Raji (cell line): Measurements from ENCODE around the gene MRLN.

Experiments used
- POLR2A ChIP-seq: IDR thresholded peaks from 2 replicates; pipeline ENCODE4 v1.6.1; 2011; ENCODE audit warnings: low read depth, low read length, control low read depth; ENCODE audit not compliant: insufficient read depth

MRLN gene

GRCh38 chr10:59708816-59709394 is 44.4 kb downstream of the MRLN start:
- TF ChIP-seq POLR2A = no peak

- TF ChIP-seq POLR2A = no peak
Observed at GRCh38 chr10:59706851-59707797, 46.1 kb downstream of the MRLN start.

GRCh38 chr10:59705931-59706330 is 47.3 kb downstream of the MRLN start:
- TF ChIP-seq POLR2A = no peak

- no peak for TF ChIP-seq POLR2A
Observed at GRCh38 chr10:59704630-59705029, 48.6 kb downstream of the MRLN start.

GRCh38 chr10:59702347-59702746 is 50.9 kb downstream of the MRLN start:
- no peak for TF ChIP-seq POLR2A

- no peak for TF ChIP-seq POLR2A
Observed at GRCh38 chr10:59700709-59701108, 52.5 kb downstream of the MRLN start.

- no peak for TF ChIP-seq POLR2A
Observed at GRCh38 chr10:59698326-59698725, 54.9 kb downstream of the MRLN start.

- no peak for TF ChIP-seq POLR2A
Observed at GRCh38 chr10:59695637-59696036, 57.6 kb downstream of the MRLN start.

GRCh38 chr10:59694936-59695335 is 58.3 kb downstream of the MRLN start:
- no peak for TF ChIP-seq POLR2A

GRCh38 chr10:59692113-59692512 is 61.1 kb downstream of the MRLN start:
- TF ChIP-seq POLR2A = no peak

GRCh38 chr10:59688921-59689351 is 64.3 kb downstream of the MRLN start:
- no peak for TF ChIP-seq POLR2A

GRCh38 chr10:59687657-59688056 is 65.6 kb downstream of the MRLN start:
- no peak for TF ChIP-seq POLR2A
